ENCODE data around the gene TMPRSS11D.

DNA sequence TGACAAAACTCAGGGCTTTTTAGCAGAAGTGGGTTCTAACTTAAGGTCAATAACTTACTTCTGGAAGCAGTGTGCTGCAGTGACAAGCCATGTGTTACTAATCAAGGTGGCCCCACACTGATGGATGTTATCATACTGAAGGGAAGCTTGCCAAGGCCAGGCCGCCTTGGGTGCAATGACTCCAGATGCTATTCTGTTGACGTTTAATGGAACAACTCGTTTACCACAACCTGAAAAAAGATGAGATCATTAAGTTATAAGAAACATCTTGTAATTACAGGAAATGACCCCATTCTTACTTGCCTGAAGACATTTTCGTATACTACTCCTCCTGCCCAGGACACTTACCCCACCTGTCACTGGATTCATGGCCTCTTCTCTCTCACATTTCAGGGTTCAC lies 38.9 kb upstream of the TMPRSS11D start:
- TF ChIP-seq, protein P1, sequence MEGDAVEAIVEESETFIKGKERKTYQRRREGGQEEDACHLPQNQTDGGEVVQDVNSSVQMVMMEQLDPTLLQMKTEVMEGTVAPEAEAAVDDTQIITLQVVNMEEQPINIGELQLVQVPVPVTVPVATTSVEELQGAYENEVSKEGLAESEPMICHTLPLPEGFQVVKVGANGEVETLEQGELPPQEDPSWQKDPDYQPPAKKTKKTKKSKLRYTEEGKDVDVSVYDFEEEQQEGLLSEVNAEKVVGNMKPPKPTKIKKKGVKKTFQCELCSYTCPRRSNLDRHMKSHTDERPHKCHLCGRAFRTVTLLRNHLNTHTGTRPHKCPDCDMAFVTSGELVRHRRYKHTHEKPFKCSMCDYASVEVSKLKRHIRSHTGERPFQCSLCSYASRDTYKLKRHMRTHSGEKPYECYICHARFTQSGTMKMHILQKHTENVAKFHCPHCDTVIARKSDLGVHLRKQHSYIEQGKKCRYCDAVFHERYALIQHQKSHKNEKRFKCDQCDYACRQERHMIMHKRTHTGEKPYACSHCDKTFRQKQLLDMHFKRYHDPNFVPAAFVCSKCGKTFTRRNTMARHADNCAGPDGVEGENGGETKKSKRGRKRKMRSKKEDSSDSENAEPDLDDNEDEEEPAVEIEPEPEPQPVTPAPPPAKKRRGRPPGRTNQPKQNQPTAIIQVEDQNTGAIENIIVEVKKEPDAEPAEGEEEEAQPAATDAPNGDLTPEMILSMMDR (conservative IDR thresholded peaks at IDR 0.05; ENCODE audit: low read depth, low read length), result no peak
- TF ChIP-seq EZH2 (IDR thresholded peaks at IDR 0.05; ENCODE audit: borderline replicate concordance, low read depth, low read length, poor library complexity, severe bottlenecking), result no peak

All from A673 (cell line).